ENCODE data around the gene CPLX1. TPM values are rescaled to one million over a fixed set of nuclear protein-coding genes. Genes with fewer than 3 reads are reported as not detected.

CPLX1 gene
- total RNA-seq, 4 donors from 2014 or later, result 0.34 to 3.8 (median 0.74) TPM

- TF ChIP-seq, protein P1, sequence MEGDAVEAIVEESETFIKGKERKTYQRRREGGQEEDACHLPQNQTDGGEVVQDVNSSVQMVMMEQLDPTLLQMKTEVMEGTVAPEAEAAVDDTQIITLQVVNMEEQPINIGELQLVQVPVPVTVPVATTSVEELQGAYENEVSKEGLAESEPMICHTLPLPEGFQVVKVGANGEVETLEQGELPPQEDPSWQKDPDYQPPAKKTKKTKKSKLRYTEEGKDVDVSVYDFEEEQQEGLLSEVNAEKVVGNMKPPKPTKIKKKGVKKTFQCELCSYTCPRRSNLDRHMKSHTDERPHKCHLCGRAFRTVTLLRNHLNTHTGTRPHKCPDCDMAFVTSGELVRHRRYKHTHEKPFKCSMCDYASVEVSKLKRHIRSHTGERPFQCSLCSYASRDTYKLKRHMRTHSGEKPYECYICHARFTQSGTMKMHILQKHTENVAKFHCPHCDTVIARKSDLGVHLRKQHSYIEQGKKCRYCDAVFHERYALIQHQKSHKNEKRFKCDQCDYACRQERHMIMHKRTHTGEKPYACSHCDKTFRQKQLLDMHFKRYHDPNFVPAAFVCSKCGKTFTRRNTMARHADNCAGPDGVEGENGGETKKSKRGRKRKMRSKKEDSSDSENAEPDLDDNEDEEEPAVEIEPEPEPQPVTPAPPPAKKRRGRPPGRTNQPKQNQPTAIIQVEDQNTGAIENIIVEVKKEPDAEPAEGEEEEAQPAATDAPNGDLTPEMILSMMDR (IDR thresholded peaks at IDR 0.05; ENCODE audit: low read depth), result no peak
Observed at GRCh38 chr4:835148-836002, 9.4 kb upstream of the CPLX1 start.

DNA sequence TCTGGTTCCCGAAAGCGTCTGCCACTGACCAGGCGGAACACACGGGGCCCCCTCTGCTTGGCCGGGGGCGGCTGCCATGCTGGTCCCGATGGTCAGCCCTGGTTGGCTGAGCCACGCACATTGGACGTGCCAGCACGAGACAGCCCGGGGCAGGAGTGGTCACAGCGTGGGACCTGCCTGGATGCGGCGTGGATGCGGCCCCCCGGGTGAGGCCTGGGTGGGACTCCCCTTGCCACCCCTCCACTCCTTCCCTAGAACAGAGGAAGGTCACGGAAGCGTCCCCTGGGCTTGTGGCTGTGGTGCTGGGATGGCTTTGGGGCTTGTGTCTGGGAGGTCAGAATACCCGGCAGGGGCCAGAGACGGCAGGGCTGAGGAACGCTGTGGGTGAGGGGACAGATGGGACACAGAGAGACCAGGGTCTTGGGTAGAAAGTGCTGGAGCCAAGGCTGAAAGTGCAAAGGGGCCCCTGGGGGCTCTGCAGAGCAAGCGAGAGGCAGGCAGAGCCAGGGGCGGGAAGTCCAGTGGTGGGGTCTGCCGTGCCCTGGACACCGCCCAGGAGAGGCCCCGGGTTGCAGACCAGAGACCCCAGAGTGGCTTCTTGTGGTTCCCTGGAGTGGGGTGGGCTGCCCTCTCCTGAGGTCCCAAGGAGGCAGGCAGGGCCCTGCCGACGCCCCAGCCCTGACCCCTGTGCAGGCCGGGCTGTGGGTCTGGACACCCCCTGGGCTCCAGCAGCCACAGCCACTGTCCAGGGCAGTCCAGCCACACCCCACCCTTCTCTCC, 8.6 kb upstream of the CPLX1 start:
- TF ChIP-seq, protein P1 (IDR thresholded peaks at IDR 0.05; ENCODE audit: low read depth), result no peak

GRCh38 chr4:833731-834367, 7.9 kb upstream of the CPLX1 start:
- TF ChIP-seq, protein P1 (IDR thresholded peaks at IDR 0.05; ENCODE audit: low read depth), result no peak

- TF ChIP-seq, protein P1 (IDR thresholded peaks at IDR 0.05; ENCODE audit: low read depth), result no peak
Observed at GRCh38 chr4:833156-833555, 7.2 kb upstream of the CPLX1 start.

GRCh38 chr4:832536-832935, 6.6 kb upstream of the CPLX1 start:
- TF ChIP-seq, protein P1 (IDR thresholded peaks at IDR 0.05; ENCODE audit: low read depth), result no peak

- TF ChIP-seq, protein P1 (IDR thresholded peaks at IDR 0.05; ENCODE audit: low read depth), result no peak
Observed at GRCh38 chr4:832108-832507, 6.2 kb upstream of the CPLX1 start.

DNA sequence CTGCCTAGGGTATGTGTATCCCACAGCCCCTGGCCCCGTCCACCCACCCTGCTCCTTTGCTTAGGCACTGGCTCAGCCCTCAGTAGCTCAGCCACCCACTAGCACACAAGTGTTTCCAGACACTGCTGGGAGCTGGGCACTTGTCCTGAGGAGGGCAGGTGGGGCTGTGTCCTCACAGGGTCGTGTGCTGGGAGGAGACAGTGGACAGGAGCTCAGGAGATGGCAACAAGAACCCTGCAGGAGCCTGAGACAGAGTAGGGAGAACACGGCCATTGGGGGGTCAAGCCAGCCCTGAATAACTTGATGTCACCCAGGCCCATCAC, 5.5 kb upstream of the CPLX1 start:
- TF ChIP-seq, protein P1 (IDR thresholded peaks at IDR 0.05; ENCODE audit: low read depth), result no peak

Measured in subcutaneous adipose tissue (tissue), 4 donors.